Upper lobe of right lung (tissue), 1 donor: ENCODE data around the gene ANKRD11. TPM values are rescaled to one million over a fixed set of nuclear protein-coding genes. Genes with fewer than 3 reads are reported as not detected.
A peak's percentile ranks its signal among the peaks of the same experiment; 100 is the strongest.

Experiments used
- ATAC-seq: fragments of 200-7000 bp; cut with Tn5 transposase; one replicate; pipeline ENCODE4 v1.9.1; 2020; ENCODE audit warnings: mild to moderate bottlenecking, moderate library complexity
- DNase-seq: peaks from one replicate; pipeline ENCODE4 v3.0.0-alpha.2; 2020
- H3K27ac ChIP-seq: fragments of 200-600 bp; one replicate; pipeline ENCODE4 v1.8.0; 2022
- H3K27me3 ChIP-seq: fragments of 200-600 bp; one replicate; pipeline ENCODE4 v1.8.0; 2022; ENCODE audit warnings: mild to moderate bottlenecking
- H3K36me3 ChIP-seq: fragments of 200-600 bp; one replicate; pipeline ENCODE4 v1.8.0; 2022
- H3K4me1 ChIP-seq: fragments of 200-600 bp; one replicate; pipeline ENCODE4 v1.8.0; 2022
- H3K4me3 ChIP-seq: fragments of 200-600 bp; one replicate; pipeline ENCODE4 v1.8.0; 2022; ENCODE audit warnings: mild to moderate bottlenecking
- H3K9me3 ChIP-seq: fragments of 200-600 bp; one replicate; pipeline ENCODE4 v1.8.0; 2022
- intact Hi-C: fragments of 100-400 bp; cut with DNase I; formaldehyde crosslinking; loops from one replicate; pipeline ENCODE4 v1.11.0; 2022
- total RNA-seq: library from RNA; stranded (reverse); fragmentation: NEBNext Ultra II Directional; extraction: Animal tissue kit (Norgen Biotek cat#: 25700); gene quantifications from one replicate; pipeline ENCODE4 v1.2.1, GENCODE V29; 2021
- TF ChIP-seq, protein P1 (sequence below): fragments of 200-600 bp; IDR thresholded peaks from one replicate; pipeline ENCODE4 v1.8.0; 2022; ENCODE audit warnings: antibody characterized with exemption
- donor health status: DM: no; HTN: yes; CAD: no; lungs with severe emphysema.

The ANKRD11 gene
- total RNA-seq, 1 donor from 2014 or later: 125 TPM

- ATAC-seq (no peak), DNase-seq (no peak)
- H3K4me1 ChIP-seq: peaks cover 78% of the 10 kb centered on the region
- H3K4me3 ChIP-seq: no peak overlapping the region
- intact Hi-C loops: no loop called here
- H3K36me3 ChIP-seq: no peaks in the 10 kb centered on the region
- H3K27me3 ChIP-seq: no peaks in the 10 kb centered on the region
- H3K27ac ChIP-seq: no peak overlapping the region
- H3K9me3 ChIP-seq: no peaks in the 10 kb centered on the region
- TF ChIP-seq, protein P1, sequence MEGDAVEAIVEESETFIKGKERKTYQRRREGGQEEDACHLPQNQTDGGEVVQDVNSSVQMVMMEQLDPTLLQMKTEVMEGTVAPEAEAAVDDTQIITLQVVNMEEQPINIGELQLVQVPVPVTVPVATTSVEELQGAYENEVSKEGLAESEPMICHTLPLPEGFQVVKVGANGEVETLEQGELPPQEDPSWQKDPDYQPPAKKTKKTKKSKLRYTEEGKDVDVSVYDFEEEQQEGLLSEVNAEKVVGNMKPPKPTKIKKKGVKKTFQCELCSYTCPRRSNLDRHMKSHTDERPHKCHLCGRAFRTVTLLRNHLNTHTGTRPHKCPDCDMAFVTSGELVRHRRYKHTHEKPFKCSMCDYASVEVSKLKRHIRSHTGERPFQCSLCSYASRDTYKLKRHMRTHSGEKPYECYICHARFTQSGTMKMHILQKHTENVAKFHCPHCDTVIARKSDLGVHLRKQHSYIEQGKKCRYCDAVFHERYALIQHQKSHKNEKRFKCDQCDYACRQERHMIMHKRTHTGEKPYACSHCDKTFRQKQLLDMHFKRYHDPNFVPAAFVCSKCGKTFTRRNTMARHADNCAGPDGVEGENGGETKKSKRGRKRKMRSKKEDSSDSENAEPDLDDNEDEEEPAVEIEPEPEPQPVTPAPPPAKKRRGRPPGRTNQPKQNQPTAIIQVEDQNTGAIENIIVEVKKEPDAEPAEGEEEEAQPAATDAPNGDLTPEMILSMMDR: no peak
Measured at GRCh38 chr16:89409161-89409711, 81.1 kb downstream of the ANKRD11 start.

DNA sequence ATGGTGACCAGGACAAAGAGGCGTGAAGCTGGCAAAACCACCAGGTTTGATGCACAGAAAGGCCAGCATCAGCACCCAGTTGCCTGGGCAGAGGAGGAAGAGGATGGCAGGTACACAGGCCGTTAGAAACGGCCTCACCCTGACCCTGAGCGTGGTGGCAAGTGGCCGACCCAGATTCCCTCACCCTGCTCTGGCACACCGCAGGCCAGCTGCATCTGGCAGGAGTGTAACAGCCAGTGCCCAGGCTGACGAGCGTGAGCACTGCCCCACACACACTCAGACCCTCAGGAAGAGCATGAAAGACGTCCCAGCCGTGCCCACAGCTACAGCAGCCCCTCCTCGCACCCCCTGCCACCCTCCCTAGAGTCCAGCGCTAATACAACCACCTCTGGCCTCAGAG is 82.0 kb downstream of the ANKRD11 start:
- Histone ChIP-seq H3K9me3 (no peaks in the 10 kb centered on the region), H3K36me3 (no peaks in the 10 kb centered on the region), H3K4me3 (no peak overlapping the region), H3K27ac (no peak overlapping the region), H3K27me3 (no peaks in the 10 kb centered on the region), H3K4me1 (peaks cover 75% of the 10 kb centered on the region)
- DNase-seq (no peak), ATAC-seq (no peak)
- intact Hi-C loops: no loop called here
- TF ChIP-seq, protein P1: no peak

DNA sequence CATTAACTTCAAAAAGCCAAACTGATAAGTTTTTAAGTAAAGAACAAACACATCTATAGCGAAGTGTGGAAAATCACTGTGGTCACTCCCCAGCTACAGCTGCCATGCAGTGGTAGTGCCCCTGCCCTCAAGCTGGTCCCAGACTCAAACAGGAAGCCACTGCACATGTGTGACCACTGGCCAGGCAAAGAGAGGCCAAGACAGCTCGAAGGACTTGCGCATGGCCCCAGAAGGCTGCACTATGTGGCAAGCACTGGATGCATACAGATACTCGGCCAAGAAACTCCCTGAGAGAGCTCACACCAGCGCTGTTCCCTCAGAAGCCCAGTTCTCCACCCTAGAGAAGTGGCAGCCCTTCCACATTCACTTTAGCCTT is 82.4 kb downstream of the ANKRD11 start:
- Histone ChIP-seq H3K27me3 (no peaks in the 10 kb centered on the region), H3K4me1 (peaks cover 71% of the 10 kb centered on the region), H3K9me3 (no peaks in the 10 kb centered on the region), H3K4me3 (no peak overlapping the region), H3K36me3 (no peaks in the 10 kb centered on the region), H3K27ac (no peak overlapping the region)
- DNase-seq: no peak
- TF ChIP-seq, protein P1: no peak
- peak; percentile 15 for ATAC-seq
- intact Hi-C loops: no loop called here

- DNase-seq (no peak), ATAC-seq (no peak)
- H3K4me3 ChIP-seq: no peak overlapping the region
- H3K27ac ChIP-seq: peak overlapping the region; percentile 24
- H3K27me3 ChIP-seq: no peaks in the 10 kb centered on the region
- intact Hi-C loops: no loop called here
- H3K4me1 ChIP-seq: peaks cover 67% of the 10 kb centered on the region
- no peaks in the 10 kb centered on the region for H3K9me3 ChIP-seq
- TF ChIP-seq, protein P1: no peak
- H3K36me3 ChIP-seq: no peaks in the 10 kb centered on the region
Measured at GRCh38 chr16:89407282-89407924, 83.0 kb downstream of the ANKRD11 start.

GRCh38 chr16:89406277-89406888 is 84.0 kb downstream of the ANKRD11 start:
- H3K4me1 ChIP-seq: peaks cover 63% of the 10 kb centered on the region
- no peaks in the 10 kb centered on the region for H3K9me3 ChIP-seq
- H3K36me3 ChIP-seq: no peaks in the 10 kb centered on the region
- H3K27ac ChIP-seq: no peak overlapping the region
- intact Hi-C loops: no loop called here
- H3K27me3 ChIP-seq: no peaks in the 10 kb centered on the region
- DNase-seq: no peak
- TF ChIP-seq, protein P1: no peak
- H3K4me3 ChIP-seq: no peak overlapping the region
- no peak for ATAC-seq
